HG03521 (cell line): ENCODE data around the gene TRIM73.
"Not testable (repeated sequence)": the region's sequence is repeated elsewhere in the genome, so short reads cannot be mapped to it uniquely, and the experiment has no call there.

Experiments used
- ATAC-seq: cut with Tn5 transposase; IDR thresholded peaks from one replicate; pipeline ENCODE4 v1.9.1; 2021; ENCODE audit warnings: mild to moderate bottlenecking, moderate library complexity; ENCODE audit not compliant: unreplicated experiment

TRIM73 gene

DNA sequence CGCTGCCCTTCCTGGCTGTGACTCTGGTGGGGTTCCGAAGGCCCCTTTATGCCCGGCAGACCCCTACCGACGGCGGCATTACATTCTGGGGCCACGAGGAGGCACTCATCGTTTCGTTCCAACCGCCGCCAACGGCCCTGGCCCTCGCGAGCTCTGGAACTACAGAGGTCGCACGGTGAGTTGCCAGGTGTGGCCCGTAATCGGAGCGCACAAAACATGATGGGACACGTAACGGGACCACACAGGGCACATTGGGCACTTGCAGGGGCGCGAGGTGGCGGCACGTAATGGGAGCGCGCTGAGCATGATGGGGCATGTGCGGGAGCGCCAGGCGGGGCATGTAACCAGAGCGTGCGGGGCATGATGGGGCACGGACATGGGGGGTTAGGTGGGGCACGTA lies at the start of gene TRIM73:
TSS of gene TRIM73 (plus strand) at position 301 of the 400 bp plus-strand sequence. CDS start 3,305 bp downstream, outside the sequence.
- not testable (repeated sequence) for ATAC-seq

DNA sequence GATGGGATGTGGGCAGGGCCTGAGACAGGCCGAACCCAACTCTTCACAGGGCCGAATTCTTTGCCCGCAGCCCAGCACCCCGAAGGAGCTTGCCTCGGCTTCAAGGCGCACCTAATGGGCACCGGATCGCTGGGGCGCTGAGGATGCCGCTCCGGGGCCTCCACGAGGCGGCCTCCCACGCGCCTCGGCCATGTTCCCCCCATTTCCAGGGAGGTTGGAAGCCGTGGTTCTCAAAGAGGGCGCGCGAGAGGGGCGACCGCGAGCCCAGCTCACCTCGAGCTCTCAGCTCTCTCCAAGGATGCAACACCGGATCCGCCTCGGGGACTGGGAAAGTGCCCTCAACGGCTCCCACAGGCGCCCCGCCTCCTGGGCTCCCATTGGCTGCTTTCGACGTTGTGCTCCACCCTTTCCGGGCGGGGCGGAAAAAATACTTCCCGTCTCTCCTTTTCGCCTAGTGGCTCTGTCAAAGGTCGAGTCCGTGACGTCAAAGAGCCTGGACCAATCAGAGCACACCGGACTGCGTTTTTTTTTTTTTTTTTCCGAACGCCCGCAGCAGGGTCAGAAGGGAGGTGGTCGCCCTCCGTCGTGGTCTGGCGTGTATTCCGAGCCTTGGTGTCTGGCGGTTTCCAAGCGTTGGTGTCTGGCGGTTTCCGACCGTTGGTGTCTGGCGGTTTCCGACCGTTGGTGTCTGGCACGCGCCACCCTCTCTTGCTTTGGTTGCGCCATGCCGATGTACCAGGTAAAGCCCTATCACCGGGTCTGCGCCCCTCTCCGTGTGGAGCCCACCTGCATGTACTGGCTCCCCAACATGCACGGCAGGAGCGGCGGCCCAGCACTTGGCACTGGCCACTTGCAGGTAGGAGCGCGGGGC lies 36.5 kb upstream of the TRIM73 start:
- peak; percentile 62 for ATAC-seq

GRCh38 chr7:75359542-75359848 lies 35.9 kb upstream of the TRIM73 start:
- peak; percentile 56 for ATAC-seq

DNA sequence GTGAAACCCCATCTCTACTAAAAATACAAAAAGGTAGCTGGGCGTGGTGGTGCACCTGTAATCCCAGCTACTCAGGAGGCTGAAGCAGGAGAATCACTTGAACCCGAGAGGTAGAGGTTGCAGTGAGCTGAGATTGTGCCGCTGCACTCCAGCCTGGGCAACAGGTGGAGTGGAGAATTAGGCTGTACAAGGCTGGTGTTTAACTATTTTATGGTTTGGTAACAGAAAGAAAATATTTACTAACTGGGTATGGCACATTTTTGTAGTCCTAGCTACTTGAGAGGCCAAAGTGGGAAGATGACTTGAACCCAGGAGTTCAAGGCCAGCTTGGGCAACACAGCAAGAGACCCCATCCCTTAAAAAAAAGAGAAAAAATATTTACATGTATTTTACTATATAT lies 31.4 kb upstream of the TRIM73 start:
- ATAC-seq, result not testable (repeated sequence)

DNA sequence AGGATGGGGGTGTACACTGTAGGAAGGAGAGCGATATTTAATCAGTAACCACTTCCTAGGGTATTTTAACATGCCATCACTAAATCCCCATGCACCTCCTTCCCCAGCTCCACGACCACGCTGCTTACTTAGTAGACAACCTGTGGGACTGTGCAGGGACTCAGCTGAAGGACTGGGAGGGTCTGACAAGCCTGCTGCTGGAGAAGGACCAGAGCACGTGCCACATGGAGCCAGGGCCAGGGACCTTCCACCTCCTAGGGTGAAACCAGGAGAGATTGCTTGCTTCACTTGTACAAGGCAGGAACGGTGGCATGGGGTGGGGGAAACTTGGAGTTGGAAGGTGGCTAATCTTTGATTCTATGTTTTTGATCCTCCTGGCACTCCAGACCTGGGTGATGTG lies 28.8 kb upstream of the TRIM73 start:
- not testable (repeated sequence) for ATAC-seq

DNA sequence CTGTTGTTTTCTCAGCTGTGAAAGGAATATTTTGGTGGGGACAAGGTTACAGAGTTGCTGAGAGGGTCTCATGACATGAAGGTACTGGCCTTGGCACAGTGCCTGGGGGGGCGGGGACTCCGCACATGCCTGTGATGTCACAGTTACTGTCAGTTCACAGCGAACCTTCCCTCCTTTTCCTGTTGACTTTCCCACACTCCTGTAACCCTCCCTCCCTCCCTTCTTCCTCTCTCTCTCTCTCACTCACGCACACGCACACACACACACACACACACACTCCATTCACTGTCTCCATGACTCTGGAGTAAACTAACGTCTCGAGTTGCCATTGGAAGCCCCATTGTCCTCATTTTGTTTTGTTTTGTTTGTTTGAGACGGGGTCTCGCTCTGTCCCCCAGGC lies 28.1 kb upstream of the TRIM73 start:
- ATAC-seq, result not testable (repeated sequence)

GRCh38 chr7:75374144-75374518 lies 21.3 kb upstream of the TRIM73 start:
- ATAC-seq, result not testable (repeated sequence)

DNA sequence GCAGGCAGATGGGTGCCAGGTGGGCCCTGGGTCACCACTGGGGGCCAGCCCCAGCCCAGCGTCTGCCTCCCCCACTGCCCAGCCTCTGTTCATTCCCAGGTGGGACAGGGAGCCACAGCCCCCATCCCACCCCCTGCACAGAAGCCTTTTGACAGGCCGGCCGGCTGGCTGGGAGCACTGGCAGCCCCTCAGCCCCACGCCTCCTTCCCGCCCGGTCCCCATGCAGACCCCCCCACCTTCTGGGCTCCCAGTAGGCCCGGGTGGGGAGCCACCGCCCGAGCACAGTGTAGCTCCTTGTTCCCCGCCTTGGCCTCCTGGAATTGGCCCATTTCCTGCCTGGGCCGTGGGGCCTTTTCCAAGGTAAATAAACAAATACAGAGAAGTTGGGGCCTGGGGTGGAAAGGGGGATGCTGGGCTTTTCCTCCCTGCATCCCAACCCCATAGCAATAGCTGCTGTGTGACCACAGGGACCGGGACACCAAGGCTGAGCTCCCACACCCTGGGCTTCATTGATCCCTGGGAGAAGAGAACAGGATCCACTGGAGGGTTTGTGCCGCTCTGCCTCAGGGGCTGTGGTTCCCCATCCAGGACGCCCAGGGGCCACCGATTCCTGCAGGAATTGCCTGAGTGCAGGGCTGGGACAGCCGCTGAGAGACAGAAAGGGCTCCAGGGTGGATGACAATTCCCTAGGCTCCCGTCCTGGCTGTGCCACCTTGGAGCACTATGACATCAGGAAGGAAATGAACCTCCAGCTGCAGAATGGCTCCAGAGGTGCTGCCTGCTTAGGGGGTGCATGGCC lies 20.7 kb upstream of the TRIM73 start:
- ATAC-seq, result not testable (repeated sequence)

- not testable (repeated sequence) for ATAC-seq
Measured at GRCh38 chr7:75393194-75393593, 2.2 kb upstream of the TRIM73 start.

DNA sequence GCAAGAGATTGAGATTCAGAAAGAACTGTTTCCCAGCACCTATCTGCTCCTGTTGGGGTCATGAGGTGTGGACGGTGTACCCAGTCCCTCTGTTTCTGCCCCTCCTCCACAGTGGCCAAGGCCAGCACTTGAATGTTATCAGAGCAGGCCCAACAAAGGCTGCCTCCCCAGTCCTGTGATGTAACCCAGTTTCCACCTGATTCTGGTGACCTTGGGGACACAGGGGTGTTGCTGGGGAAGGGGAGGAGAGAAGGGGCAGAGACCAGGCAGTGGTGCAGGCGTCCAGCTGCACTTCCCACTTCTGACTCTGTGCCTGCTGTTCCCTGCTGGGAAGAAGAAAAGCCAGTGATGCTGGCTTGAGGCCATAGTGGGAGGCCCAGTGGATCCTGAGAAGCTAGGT lies 2.4 kb downstream of the TRIM73 start:
- ATAC-seq, result not testable (repeated sequence)

- not testable (repeated sequence) for ATAC-seq
Measured at GRCh38 chr7:75398771-75399700, 3.6 kb downstream of the TRIM73 start.

- ATAC-seq, result not testable (repeated sequence)
Measured at GRCh38 chr7:75400575-75400974, 5.1 kb downstream of the TRIM73 start.

DNA sequence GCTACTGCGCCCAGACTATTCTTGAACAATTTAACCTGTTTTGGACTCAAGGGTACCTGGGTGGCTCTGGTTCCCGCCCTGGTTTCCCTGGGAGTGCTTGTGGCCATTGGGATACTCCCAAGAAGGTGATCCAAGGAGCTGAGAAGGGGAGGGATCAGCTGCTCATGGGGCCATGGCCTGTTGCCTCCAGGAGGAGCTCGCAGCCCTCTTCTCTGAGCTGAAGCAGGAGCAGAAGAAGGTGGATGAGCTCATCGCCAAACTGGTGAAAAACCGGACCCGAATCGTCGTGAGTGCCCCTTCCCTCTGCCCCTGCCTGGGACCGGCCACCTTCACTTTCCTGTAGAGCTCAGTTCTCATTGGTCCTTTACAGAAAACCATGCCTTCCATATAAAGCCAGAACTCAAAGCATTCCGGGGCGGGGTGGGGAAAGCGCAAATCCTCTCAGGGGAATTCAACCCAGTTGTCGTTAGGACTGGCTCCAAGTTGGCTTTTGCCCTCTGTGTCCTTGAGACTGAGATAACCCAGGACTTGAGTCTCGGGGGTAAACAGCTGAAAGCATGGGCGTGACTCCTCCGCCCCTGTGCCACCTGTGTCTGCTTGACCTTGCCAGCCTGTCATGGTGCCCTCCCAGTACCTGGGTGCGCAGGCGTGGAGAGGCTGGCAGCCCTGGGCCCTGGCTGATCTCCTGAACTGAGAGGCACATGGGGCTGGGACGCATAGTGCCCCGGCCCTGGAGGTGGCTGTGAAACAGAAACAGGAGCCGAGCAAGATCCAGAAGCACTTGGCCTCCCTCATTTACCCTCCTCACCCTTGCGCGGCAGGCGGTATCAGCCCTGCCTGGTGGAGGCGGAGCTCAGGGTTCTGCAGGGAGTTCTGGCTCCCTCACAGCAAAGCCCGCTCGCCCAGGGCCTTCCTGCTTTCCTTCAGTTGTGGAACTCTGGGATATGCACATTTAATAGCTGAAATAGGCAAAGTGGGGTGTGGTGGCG lies 8.3 kb downstream of the TRIM73 start:
- ATAC-seq, result not testable (repeated sequence)

DNA sequence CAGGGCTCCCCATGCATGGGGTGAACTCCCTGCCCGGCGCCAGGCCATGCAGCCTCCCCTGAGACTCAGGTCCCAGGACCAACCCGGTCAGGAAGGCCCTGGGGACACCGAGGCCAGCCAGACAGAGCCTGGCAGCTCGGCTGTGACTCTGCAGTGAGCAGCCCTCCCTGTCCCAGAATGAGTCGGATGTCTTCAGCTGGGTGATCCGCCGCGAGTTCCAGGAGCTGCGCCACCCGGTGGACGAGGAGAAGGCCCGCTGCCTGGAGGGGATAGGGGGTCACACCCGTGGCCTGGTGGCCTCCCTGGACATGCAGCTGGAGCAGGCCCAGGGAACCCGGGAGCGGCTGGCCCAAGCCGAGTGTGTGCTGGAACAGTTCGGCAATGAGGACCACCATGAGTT lies 9.2 kb downstream of the TRIM73 start:
- not testable (repeated sequence) for ATAC-seq

DNA sequence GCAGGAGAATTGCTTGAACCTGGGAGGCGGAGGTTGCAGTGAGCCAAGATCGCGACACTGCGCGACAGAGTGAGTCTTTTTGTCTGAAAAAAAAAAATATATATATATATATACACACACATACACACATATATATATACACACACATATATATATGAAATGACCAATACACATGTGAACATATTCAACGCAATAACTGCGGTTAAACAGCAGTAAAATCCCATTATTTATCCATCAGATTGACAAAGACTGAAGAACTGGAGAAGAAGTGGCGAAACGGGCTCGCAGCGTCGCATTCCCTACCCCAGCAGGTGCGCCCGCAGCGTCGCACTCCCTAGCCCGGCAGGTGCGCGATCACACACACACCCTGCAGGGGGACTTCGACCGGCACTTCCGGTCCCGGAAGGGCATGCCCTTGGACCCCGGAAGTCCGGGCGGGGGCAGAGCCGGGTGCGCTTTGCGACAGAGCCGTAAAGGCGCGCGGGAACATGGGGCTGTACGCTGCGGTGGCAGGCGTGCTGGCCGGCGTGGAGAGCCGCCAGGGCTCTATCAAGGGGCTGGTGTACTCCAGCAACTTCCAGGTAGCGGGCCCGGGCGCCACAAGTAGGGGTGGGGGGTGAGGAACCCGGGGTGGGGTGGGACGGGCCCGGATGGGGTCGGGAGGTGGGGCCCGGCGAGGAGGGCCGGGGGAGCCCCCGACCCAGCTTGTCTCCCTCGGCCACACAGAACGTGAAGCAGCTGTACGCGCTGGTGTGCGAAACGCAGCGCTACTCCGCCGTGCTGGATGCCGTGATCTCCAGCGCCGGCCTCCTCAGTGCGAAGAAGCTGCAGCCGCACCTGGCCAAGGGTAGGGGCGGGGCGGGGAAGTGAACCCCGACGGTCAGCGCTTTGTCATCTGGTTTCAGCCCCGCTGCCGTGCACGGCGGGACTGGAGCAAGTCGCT lies 14.7 kb downstream of the TRIM73 start:
- ATAC-seq, result peak; percentile 92

DNA sequence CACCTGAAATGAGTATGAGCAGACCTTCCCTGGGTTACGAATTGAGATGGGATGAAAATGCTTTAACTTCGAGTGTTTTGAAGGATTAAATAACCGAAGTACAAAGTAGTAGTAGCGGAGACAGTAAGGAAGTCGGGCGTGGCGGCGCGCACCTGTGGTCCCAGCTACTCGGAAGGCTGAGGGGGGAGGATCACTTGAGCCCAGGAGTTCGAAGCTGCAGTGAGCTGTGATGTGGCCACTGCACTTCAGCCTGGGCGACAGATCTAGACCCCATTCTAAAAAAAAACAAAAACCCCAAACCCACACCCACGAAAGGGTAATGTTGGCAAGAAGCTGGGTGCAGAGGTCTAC lies 15.4 kb downstream of the TRIM73 start:
- ATAC-seq, result not testable (repeated sequence)

DNA sequence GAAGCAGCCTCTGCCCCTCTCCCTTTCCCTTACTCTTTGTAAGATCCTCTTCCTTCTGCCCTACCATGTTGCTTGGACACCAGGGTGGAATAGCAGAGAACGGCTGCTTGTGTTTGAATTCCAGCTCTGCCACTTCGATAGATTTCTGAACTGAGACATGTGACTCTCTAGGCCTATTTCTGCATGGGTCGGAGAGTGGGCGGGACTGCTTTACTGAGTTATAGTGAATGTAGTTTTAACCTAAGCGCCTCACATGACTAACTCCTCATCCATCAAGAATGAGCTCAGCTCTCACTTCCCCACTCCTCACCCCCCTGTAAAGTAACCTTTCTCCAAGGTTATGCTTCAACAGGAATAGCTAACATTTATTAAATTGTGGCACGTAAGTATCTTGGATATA lies 18.8 kb downstream of the TRIM73 start:
- not testable (repeated sequence) for ATAC-seq

DNA sequence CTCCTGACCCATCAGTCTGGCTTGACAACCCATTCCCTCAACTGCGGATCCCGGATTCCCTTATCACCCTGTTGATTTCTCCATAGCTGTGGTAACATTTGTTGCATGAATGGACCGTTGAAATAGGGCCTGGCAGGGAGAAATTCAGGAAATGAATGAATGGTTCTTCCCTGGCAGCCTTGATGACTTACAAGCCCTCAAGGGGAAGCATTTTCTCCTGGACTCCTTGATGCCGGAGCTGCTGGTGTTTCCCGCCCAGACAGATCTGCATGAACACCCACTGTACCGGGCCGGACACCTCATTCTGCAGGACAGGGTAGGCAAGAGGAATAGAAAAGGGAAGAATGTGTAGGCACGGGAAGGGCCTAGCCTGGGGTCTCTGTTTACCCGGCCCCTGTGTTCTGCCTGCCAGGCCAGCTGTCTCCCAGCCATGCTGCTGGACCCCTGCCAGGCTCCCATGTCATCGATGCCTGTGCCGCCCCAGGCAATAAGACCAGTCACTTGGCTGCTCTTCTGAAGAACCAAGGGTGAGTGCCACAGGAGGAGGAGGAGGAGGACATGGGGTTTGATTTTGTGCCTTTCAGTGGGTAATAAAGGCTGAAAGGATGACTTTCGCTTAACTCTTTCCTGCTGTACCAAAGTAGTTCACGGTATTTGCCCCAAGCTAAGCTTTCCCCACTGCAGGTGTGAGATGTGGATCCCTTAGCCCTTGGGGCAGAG lies 19.4 kb downstream of the TRIM73 start:
- not testable (repeated sequence) for ATAC-seq
